OCI-LY1 (cell line): ENCODE measurements around the gene MAN1C1.

Experiments used
- H2AFZ ChIP-seq: fragments of 200-600 bp; sonication (generic), shearing (Covaris generic); 2 replicates; pipeline ENCODE4 v1.6.0; 2014; ENCODE audit warnings: antibody characterized with exemption, mild to moderate bottlenecking, low read length
- H3F3A ChIP-seq: fragments of 200-600 bp; sonication (generic), shearing (Covaris generic); 2 replicates; pipeline ENCODE4 v1.6.0; 2014; ENCODE audit warnings: mild to moderate bottlenecking, antibody characterized with exemption, low read length, moderate library complexity; ENCODE audit not compliant: insufficient read depth
- H3K27ac ChIP-seq: fragments of 200-600 bp; sonication (generic); 2 replicates; pipeline ENCODE4 v1.5.1; 2014; ENCODE audit warnings: low read length, mixed run types, mild to moderate bottlenecking, low read depth; ENCODE audit not compliant: poor library complexity, severe bottlenecking
- H3K27me3 ChIP-seq: fragments of 200-600 bp; sonication (generic); 2 replicates; pipeline ENCODE4 v1.6.0; 2014; ENCODE audit warnings: antibody characterized with exemption, mild to moderate bottlenecking, low read length, moderate library complexity; ENCODE audit not compliant: insufficient read depth
- H3K36me3 ChIP-seq: fragments of 200-600 bp; sonication (generic); 2 replicates; pipeline ENCODE4 v1.6.1; 2014; ENCODE audit warnings: mild to moderate bottlenecking, antibody characterized with exemption, low read length, moderate library complexity, mixed read lengths; ENCODE audit not compliant: insufficient read depth
- H3K4me1 ChIP-seq: fragments of 200-600 bp; sonication (generic); 2 replicates; pipeline ENCODE4 v1.5.1; 2014; ENCODE audit warnings: mild to moderate bottlenecking, low read length, moderate library complexity; ENCODE audit not compliant: insufficient read depth, severe bottlenecking
- H3K4me2 ChIP-seq: fragments of 200-600 bp; sonication (generic), shearing (Covaris generic); 2 replicates; pipeline ENCODE4 v1.6.1; 2014; ENCODE audit warnings: low read length
- H3K4me3 ChIP-seq: fragments of 200-600 bp; sonication (generic); 2 replicates; pipeline ENCODE4 v1.5.1; 2014; ENCODE audit warnings: low read length, low read depth, mild to moderate bottlenecking, mixed read lengths; ENCODE audit not compliant: poor library complexity, severe bottlenecking
- H3K79me2 ChIP-seq: fragments of 200-600 bp; shearing (Covaris generic); 2 replicates; pipeline ENCODE4 v1.6.1; 2016; ENCODE audit warnings: mixed run types, low read length, mixed read lengths; ENCODE audit not compliant: insufficient read depth
- H3K9ac ChIP-seq: fragments of 200-600 bp; sonication (generic), shearing (Covaris generic); 2 replicates; pipeline ENCODE4 v1.6.1; 2014; ENCODE audit warnings: mild to moderate bottlenecking, low read length, mixed read lengths
- H3K9me2 ChIP-seq: fragments of 200-600 bp; sonication (generic), shearing (Covaris generic); 2 replicates; pipeline ENCODE4 v1.6.1; 2014; ENCODE audit warnings: low read depth, mild to moderate bottlenecking, low read length, mixed read lengths
- H3K9me3 ChIP-seq: fragments of 200-600 bp; shearing (Covaris generic); 2 replicates; pipeline ENCODE4 v1.6.1; 2014; ENCODE audit warnings: low read length, mixed read lengths
- H4K20me1 ChIP-seq: fragments of 200-600 bp; sonication (generic), shearing (Covaris generic); 2 replicates; pipeline ENCODE4 v1.6.0; 2016; ENCODE audit warnings: mild to moderate bottlenecking, low read length; ENCODE audit not compliant: insufficient read depth
- EZH2 ChIP-seq: fragments of 200-600 bp; sonication (generic), shearing (Covaris generic); IDR thresholded peaks from 2 replicates; pipeline ENCODE4 v1.8.0; 2017; ENCODE audit warnings: borderline replicate concordance, mixed run types, mild to moderate bottlenecking, antibody characterized with exemption, low read length, moderate library complexity, mixed read lengths
- TF ChIP-seq, protein P1 (sequence below): fragments of 200-600 bp; sonication (generic), shearing (Covaris generic); IDR thresholded peaks from 2 replicates; pipeline ENCODE4 v1.5.1; 2017; ENCODE audit warnings: mild to moderate bottlenecking, antibody characterized with exemption, low read length, moderate library complexity, mixed read lengths

MAN1C1 gene

GRCh38 chr1:25576459-25577133 is 40.0 kb upstream of the MAN1C1 start:
- TF ChIP-seq EZH2 = no peak
- TF ChIP-seq, protein P1, sequence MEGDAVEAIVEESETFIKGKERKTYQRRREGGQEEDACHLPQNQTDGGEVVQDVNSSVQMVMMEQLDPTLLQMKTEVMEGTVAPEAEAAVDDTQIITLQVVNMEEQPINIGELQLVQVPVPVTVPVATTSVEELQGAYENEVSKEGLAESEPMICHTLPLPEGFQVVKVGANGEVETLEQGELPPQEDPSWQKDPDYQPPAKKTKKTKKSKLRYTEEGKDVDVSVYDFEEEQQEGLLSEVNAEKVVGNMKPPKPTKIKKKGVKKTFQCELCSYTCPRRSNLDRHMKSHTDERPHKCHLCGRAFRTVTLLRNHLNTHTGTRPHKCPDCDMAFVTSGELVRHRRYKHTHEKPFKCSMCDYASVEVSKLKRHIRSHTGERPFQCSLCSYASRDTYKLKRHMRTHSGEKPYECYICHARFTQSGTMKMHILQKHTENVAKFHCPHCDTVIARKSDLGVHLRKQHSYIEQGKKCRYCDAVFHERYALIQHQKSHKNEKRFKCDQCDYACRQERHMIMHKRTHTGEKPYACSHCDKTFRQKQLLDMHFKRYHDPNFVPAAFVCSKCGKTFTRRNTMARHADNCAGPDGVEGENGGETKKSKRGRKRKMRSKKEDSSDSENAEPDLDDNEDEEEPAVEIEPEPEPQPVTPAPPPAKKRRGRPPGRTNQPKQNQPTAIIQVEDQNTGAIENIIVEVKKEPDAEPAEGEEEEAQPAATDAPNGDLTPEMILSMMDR = no peak
- H3K4me3 ChIP-seq = no peak overlapping the region
- H3K9me3 ChIP-seq = no peaks in the 10 kb centered on the region
- no peaks in the 10 kb centered on the region for H3K79me2 ChIP-seq
- H3K9ac ChIP-seq = no peak overlapping the region
- 0 out of 2 replicates have a peak, but pooled peaks cover 8% of the 10 kb centered on the region for H3K27me3 ChIP-seq
- no peaks in the 10 kb centered on the region for H3K4me1 ChIP-seq
- H3K27ac ChIP-seq = no peak overlapping the region
- H3K36me3 ChIP-seq = no peaks in the 10 kb centered on the region
- H3K9me2 ChIP-seq = no peaks in the 10 kb centered on the region
- no peak overlapping the region for H3K4me2 ChIP-seq
- no peaks in the 10 kb centered on the region for H3F3A ChIP-seq
- no peaks in the 10 kb centered on the region for H4K20me1 ChIP-seq
- no peak overlapping the region for H2AFZ ChIP-seq

DNA sequence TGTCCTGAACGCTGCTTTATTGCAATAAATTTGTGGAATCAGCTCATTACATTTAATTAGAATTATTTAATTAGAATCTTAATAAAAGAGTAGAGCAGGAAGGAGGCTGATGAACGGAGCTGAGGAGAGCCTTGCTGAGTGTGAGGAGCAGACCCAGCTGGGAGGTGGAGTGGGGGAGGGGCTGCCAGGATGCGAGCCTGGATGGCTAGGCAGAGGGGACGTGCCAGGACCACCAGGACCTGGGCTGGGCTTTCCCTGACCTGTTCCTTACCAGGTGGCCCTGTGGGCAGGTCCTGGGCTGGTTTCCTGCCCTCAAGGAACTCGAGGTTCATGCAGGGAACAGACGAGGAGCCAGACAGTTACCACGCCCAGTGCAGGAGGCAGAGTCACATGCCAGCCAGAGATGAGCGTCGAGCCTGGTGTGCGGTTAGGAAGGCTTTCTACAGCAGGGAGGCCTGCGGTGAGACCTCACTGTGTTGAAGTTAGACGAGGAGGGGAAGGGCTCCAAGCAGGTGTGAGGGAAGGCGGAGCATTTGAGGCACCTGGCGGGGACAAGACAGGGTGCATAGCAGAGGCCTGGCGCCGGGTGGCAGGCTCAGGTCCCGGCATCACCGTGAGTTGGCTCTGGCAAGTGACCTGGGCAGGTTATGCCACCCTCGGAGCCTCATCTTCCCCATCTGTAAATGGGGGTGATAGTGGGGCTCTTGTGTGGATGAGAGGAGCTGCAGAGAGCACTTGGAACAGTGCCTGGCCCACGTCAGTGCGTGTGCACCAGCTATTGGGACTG is 39.3 kb upstream of the MAN1C1 start:
- no peak overlapping the region for H3K27ac ChIP-seq
- H3K36me3 ChIP-seq = no peaks in the 10 kb centered on the region
- H3K27me3 ChIP-seq = 0 out of 2 replicates have a peak, but pooled peaks cover 2% of the 10 kb centered on the region
- H3K9ac ChIP-seq = no peak overlapping the region
- no peaks in the 10 kb centered on the region for H3F3A ChIP-seq
- H3K4me3 ChIP-seq = no peak overlapping the region
- no peaks in the 10 kb centered on the region for H3K9me2 ChIP-seq
- no peaks in the 10 kb centered on the region for H3K4me1 ChIP-seq
- no peak overlapping the region for H3K4me2 ChIP-seq
- H3K79me2 ChIP-seq = no peaks in the 10 kb centered on the region
- no peaks in the 10 kb centered on the region for H3K9me3 ChIP-seq
- H4K20me1 ChIP-seq = no peaks in the 10 kb centered on the region
- TF ChIP-seq, protein P1 = no peak
- TF ChIP-seq EZH2 = no peak
- H2AFZ ChIP-seq = no peak overlapping the region

DNA sequence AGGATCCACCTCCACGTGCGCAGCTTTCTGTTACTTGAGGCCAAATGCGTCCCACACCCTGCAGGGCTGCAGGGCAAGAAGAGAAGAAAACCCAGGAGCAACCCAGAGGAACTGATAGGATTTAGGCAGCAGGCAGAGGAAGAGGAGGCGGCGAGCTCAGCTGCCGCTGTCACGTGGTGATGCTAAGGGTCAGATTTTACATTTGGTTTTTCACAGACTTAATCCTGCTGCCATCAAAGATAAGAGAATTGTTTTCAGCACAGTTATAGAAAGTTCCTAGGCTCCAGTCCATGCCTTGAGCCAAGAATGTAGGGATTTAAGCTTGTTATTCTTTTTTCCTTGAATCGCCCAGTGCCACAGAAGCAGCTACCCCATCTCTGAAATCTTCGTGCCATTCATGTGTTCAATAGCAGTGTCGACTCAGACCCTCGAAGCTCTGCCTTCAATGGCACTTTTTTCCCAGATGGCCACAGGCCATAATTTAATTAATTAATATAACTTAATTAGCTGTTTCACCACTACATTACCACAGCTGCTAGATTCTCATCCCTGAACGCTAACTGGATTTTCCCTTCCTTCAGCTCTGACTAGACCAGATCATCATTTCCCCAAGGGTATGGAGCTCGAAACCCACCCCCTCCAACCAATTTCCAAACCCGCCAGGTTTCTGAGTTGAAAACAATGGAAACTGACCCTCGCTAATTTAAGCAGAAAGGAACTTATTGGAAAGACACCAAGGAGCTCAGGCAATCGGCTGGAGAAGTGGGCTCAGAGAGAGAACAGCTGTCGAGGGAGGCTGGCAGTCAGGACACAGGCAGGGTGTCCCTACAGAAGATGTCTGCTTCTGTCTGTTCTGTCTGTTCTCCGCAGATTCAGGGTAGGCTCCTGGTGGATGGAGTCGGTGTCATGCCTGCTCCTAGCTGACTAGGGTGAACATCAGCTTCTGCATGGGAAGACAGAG is 37.0 kb upstream of the MAN1C1 start:
- Histone ChIP-seq H4K20me1 (no peaks in the 10 kb centered on the region), H3K4me2 (no peak overlapping the region), H3F3A (no peaks in the 10 kb centered on the region), H3K9me2 (no peaks in the 10 kb centered on the region), H3K4me1 (no peaks in the 10 kb centered on the region), H2AFZ (no peak overlapping the region), H3K79me2 (no peaks in the 10 kb centered on the region), H3K36me3 (no peaks in the 10 kb centered on the region), H3K4me3 (no peak overlapping the region), H3K9ac (no peak overlapping the region), H3K27me3 (no peaks in the 10 kb centered on the region), H3K27ac (no peak overlapping the region), H3K9me3 (no peaks in the 10 kb centered on the region)
- TF ChIP-seq, protein P1 = no peak
- no peak for TF ChIP-seq EZH2
